ENCODE data around the gene SCNN1B. TPM values are rescaled to one million over a fixed set of nuclear protein-coding genes. Genes with fewer than 3 reads are reported as not detected.

SCNN1B gene
- total and polyA plus RNA-seq, 2 donors, result 0.28 to 4.8 TPM

DNA sequence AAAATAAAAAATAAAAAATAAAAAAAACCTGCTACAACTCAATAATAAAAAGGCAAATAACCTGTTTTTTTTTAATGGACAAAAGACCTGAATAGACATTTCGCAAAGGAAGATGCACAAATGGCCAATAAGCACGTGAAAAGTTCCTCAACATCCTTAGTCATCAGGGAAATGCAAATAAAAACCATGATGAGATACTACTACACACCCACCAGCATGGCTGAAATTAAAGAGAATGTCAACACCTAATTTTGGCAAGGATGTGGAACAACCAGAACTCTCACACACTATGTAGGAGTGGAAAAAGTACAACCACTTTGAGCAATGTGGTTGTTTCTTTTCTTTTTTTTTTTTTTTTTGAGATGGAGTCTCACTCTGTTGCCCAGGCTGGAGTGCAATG lies 126.2 kb downstream of the SCNN1B start:
- whole genome bisulfite sequencing, result 96% methylated on average over 2 of the region's 2 CpGs

More for the DNA sequence above, 126.2 kb downstream of the SCNN1B start:
- Histone ChIP-seq H3K27me3 (ENCODE audit: control insufficient read depth in 2 of 2, insufficient read depth in 1 of 2, low read length in 1 of 2) (no peaks in the 10 kb centered on the region), H3K9me3 (ENCODE audit: control insufficient read depth in 2 of 2, insufficient read depth in 1 of 2, low read length in 1 of 2) (no peaks in the 10 kb centered on the region), H3K27ac (ENCODE audit: low read depth in 1 of 2, low read length in 1 of 2) (no peak overlapping the region), H3K4me1 (ENCODE audit: control insufficient read depth in 2 of 2, insufficient read depth in 2 of 2, low read length in 2 of 2) (no peaks in the 10 kb centered on the region), H3K36me3 (ENCODE audit: control insufficient read depth in 2 of 2, insufficient read depth in 2 of 2, low read length in 1 of 2) (peaks cover 17 to 26% of the 10 kb centered on the region in 2 donors), H3K4me3 (ENCODE audit: low read length in 2 of 2) (no peak overlapping the region)
- DNase-seq (ENCODE audit: low read depth in 6 of 9, low spot score in 9 of 9), result no peak

Other genes with a start within 250 kb of the SCNN1B start
- gene USP31, start 152.8 kb upstream of the SCNN1B start, total RNA-seq, result 2.6 TPM
- gene USP31, start 152.8 kb upstream of the SCNN1B start, polyA plus RNA-seq, result 3.7 TPM
- 0.61 TPM for gene SCNN1G, start 119.6 kb upstream of the SCNN1B start, total RNA-seq
- gene SCNN1G, start 119.6 kb upstream of the SCNN1B start, polyA plus RNA-seq, result 5.6 TPM
- 9.0 TPM for gene COG7, start 150.9 kb downstream of the SCNN1B start, total RNA-seq
- gene COG7, start 150.9 kb downstream of the SCNN1B start, polyA plus RNA-seq, result 28.0 TPM
- 59.0 TPM for gene GGA2, start 208.2 kb downstream of the SCNN1B start, total RNA-seq
- gene GGA2, start 208.2 kb downstream of the SCNN1B start, polyA plus RNA-seq, result 42.4 TPM

All from thymus (tissue), 11 donors.